HepG2 (cell line): Measurements from ENCODE around the gene POLR1C. TPM values are rescaled to one million over a fixed set of nuclear protein-coding genes. Genes with fewer than 3 reads are reported as not detected.

Experiments used
- GLI4 ChIP-seq: sonication (generic); formaldehyde crosslinking; IDR thresholded peaks from 2 replicates; pipeline ENCODE4 v1.5.1; 2020; ENCODE audit warnings: missing genetic modification reagents, mild to moderate bottlenecking, moderate library complexity, borderline replicate concordance
- HNRNPK ChIP-seq: fragments of 200-400 bp; formaldehyde crosslinking; IDR thresholded peaks from 2 replicates; pipeline ENCODE4 v1.6.1; 2018; ENCODE audit warnings: low read length, low read depth, moderate library complexity, mild to moderate bottlenecking; ENCODE audit not compliant: poor library complexity, severe bottlenecking
- RARG ChIP-seq: sonication (generic); formaldehyde crosslinking; IDR thresholded peaks from 2 replicates; pipeline ENCODE4 v1.4.0; 2020; ENCODE audit warnings: low read depth, mild to moderate bottlenecking, missing genetic modification reagents
- RXRB ChIP-seq: IDR thresholded peaks from 2 replicates; pipeline ENCODE4 v1.6.1; 2016; ENCODE audit warnings: borderline replicate concordance, missing genetic modification reagents, missing compliant biosample characterization
- TMF1 ChIP-seq: sonication (generic); formaldehyde crosslinking; IDR thresholded peaks from 2 replicates; pipeline ENCODE4 v1.8.1; 2022; ENCODE audit warnings: low read depth, missing genetic modification reagents
- ZNF207 ChIP-seq: fragments of 450-650 bp; IDR thresholded peaks from 2 replicates; pipeline ENCODE4 v1.6.1; 2016; ENCODE audit warnings: antibody characterized with exemption, borderline replicate concordance
- polyA plus RNA-seq, 8 experiments: library from polyadenylated mRNA; depleted of rRNA in 3 of 8; stranded (reverse) in 7 of 8; unstranded in 1 of 8; fragments of >200 nt; fragmentation: Illumina TruSeq in 4 of 8; extraction: Trizol in 4 of 8; gene quantifications; 2 replicates each; pipeline versions ENCODE4 v1.2.1 to v1.2.3, GENCODE V29; 2011 to 2016; ENCODE audit warnings: low read depth in 4 of 8, missing spikeins in 1 of 8, mixed read lengths in 1 of 8; ENCODE audit not compliant: insufficient read depth in 1 of 8
- total RNA-seq, 5 experiments: library from RNA; depleted of rRNA; stranded (reverse); fragments of >200 nt; fragmentation: Illumina TruSeq; extraction: Trizol; gene quantifications; 2 replicates each; pipeline ENCODE4 v1.2.3, GENCODE V29; 2016; ENCODE audit warnings: low read depth in 1 of 5
- TF ChIP-seq, protein P1 (sequence below), 2 experiments: fragments of 450-650 bp in 1 of 2; sonication (generic) in 1 of 2; formaldehyde crosslinking in 1 of 2; IDR thresholded peaks; 2 replicates each; pipeline versions ENCODE4 v1.6.1 to v1.8.0; 2016 to 2022; ENCODE audit warnings: antibody characterized with exemption in 1 of 2, mild to moderate bottlenecking in 1 of 2, missing genetic modification reagents in 1 of 2
- TF ChIP-seq, protein P2 (sequence below): sonication (generic); formaldehyde crosslinking; IDR thresholded peaks from 2 replicates; pipeline ENCODE4 v1.5.0; 2020; ENCODE audit warnings: missing genetic modification reagents, mild to moderate bottlenecking, borderline replicate concordance
- TF ChIP-seq, protein P3 (sequence below): IDR thresholded peaks from 2 replicates; pipeline ENCODE4 v1.6.1; 2016; ENCODE audit warnings: low read depth, borderline replicate concordance
- TF ChIP-seq, protein P4 (sequence below): sonication (generic); formaldehyde crosslinking; IDR thresholded peaks from 2 replicates; pipeline ENCODE4 v1.5.1; 2020; ENCODE audit warnings: mild to moderate bottlenecking, missing genetic modification reagents, borderline replicate concordance

POLR1C gene
- total and polyA plus RNA-seq, 2 of the 13 experiments (the other 11 are each of a cell fraction or from before 2014, with no cell fraction given): 62.6 to 72.2 TPM

DNA sequence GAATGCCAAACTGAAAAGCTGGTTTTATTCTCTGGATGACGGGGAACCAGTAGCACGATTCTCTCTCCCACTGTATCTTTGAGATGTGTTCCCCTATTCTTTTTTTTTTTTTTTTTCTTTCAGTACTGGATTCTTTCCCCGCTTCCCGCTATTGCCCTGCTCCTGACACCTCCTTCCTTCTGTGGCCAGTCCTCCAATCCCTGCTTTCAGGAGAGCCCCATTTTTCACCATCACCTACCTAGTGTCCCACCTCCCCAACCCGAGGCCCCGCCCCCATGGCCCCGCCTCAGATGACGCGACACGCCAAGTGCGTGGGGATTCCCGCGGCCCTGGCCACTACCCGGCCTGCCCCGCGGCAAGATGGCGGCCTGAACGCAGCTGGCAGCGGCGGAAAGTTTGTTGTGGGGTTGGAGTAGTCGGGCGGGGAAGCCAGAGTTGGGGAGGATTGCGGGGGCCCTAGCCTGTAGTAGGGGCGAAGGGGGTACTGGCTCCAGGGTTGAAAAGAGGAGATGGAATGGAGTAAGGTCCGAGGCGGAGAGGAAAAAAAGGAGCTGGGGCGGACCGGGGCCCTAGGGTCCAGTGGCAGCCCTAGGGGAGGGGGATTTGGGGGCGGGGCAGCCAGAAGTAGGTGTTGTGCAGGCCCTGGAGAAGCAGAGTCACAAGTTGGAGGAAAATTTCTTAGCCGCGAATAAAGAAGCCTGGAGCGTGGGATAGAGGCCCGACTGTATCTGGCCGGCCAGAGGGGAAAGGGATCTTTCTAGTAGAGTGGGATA is 39.5 kb upstream of the POLR1C start, which contains the start of gene TJAP1 (continued):
- TF ChIP-seq, protein P1, sequence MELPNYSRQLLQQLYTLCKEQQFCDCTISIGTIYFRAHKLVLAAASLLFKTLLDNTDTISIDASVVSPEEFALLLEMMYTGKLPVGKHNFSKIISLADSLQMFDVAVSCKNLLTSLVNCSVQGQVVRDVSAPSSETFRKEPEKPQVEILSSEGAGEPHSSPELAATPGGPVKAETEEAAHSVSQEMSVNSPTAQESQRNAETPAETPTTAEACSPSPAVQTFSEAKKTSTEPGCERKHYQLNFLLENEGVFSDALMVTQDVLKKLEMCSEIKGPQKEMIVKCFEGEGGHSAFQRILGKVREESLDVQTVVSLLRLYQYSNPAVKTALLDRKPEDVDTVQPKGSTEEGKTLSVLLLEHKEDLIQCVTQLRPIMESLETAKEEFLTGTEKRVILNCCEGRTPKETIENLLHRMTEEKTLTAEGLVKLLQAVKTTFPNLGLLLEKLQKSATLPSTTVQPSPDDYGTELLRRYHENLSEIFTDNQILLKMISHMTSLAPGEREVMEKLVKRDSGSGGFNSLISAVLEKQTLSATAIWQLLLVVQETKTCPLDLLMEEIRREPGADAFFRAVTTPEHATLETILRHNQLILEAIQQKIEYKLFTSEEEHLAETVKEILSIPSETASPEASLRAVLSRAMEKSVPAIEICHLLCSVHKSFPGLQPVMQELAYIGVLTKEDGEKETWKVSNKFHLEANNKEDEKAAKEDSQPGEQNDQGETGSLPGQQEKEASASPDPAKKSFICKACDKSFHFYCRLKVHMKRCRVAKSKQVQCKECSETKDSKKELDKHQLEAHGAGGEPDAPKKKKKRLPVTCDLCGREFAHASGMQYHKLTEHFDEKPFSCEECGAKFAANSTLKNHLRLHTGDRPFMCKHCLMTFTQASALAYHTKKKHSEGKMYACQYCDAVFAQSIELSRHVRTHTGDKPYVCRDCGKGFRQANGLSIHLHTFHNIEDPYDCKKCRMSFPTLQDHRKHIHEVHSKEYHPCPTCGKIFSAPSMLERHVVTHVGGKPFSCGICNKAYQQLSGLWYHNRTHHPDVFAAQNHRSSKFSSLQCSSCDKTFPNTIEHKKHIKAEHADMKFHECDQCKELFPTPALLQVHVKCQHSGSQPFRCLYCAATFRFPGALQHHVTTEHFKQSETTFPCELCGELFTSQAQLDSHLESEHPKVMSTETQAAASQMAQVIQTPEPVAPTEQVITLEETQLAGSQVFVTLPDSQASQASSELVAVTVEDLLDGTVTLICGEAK (IDR thresholded peaks at IDR 0.05): no peak
- TF ChIP-seq, protein P1 (CRISPR knock-in tag; IDR thresholded peaks at IDR 0.05): no peak
- TF ChIP-seq, protein P2, sequence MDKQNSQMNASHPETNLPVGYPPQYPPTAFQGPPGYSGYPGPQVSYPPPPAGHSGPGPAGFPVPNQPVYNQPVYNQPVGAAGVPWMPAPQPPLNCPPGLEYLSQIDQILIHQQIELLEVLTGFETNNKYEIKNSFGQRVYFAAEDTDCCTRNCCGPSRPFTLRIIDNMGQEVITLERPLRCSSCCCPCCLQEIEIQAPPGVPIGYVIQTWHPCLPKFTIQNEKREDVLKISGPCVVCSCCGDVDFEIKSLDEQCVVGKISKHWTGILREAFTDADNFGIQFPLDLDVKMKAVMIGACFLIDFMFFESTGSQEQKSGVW: no peak
- TF ChIP-seq HNRNPK (peak; percentile 99), RARG (no peak), GLI4 (CRISPR knock-in tag) (no peak), ZNF207 (no peak), TMF1 (CRISPR knock-in tag) (no peak), RXRB (no peak)
- TF ChIP-seq, protein P3, sequence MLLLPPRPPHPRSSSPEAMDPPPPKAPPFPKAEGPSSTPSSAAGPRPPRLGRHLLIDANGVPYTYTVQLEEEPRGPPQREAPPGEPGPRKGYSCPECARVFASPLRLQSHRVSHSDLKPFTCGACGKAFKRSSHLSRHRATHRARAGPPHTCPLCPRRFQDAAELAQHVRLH (CRISPR knock-in tag): no peak
- TF ChIP-seq, protein P4, sequence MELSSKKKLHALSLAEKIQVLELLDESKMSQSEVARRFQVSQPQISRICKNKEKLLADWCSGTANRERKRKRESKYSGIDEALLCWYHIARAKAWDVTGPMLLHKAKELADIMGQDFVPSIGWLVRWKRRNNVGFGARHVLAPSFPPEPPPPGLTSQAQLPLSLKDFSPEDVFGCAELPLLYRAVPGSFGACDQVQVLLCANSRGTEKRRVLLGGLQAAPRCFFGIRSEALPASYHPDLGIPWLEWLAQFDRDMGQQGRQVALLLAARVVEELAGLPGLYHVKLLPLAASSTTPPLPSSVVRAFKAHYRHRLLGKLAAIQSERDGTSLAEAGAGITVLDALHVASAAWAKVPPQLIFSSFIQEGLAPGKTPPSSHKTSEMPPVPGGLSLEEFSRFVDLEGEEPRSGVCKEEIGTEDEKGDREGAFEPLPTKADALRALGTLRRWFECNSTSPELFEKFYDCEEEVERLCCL: 0 out of 2 replicates have a peak, but pooled peaks have one; percentile 37
